ENCODE measurements around the gene RPS6KA1.

The RPS6KA1 gene

GRCh38 chr1:26541816-26542711 lies 12.5 kb downstream of the RPS6KA1 start:
- TF ChIP-seq, protein P1, sequence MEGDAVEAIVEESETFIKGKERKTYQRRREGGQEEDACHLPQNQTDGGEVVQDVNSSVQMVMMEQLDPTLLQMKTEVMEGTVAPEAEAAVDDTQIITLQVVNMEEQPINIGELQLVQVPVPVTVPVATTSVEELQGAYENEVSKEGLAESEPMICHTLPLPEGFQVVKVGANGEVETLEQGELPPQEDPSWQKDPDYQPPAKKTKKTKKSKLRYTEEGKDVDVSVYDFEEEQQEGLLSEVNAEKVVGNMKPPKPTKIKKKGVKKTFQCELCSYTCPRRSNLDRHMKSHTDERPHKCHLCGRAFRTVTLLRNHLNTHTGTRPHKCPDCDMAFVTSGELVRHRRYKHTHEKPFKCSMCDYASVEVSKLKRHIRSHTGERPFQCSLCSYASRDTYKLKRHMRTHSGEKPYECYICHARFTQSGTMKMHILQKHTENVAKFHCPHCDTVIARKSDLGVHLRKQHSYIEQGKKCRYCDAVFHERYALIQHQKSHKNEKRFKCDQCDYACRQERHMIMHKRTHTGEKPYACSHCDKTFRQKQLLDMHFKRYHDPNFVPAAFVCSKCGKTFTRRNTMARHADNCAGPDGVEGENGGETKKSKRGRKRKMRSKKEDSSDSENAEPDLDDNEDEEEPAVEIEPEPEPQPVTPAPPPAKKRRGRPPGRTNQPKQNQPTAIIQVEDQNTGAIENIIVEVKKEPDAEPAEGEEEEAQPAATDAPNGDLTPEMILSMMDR (IDR thresholded peaks at IDR 0.05; ENCODE audit: control insufficient read depth, insufficient read depth, low read depth, low read length, missing control alignments), result peak; percentile 27
- DNase-seq (ENCODE audit: low read depth), result peak; percentile 72
- H3K4me3 ChIP-seq (ENCODE audit: control insufficient read depth, low read depth, low read length), result no peak overlapping the region

DNA sequence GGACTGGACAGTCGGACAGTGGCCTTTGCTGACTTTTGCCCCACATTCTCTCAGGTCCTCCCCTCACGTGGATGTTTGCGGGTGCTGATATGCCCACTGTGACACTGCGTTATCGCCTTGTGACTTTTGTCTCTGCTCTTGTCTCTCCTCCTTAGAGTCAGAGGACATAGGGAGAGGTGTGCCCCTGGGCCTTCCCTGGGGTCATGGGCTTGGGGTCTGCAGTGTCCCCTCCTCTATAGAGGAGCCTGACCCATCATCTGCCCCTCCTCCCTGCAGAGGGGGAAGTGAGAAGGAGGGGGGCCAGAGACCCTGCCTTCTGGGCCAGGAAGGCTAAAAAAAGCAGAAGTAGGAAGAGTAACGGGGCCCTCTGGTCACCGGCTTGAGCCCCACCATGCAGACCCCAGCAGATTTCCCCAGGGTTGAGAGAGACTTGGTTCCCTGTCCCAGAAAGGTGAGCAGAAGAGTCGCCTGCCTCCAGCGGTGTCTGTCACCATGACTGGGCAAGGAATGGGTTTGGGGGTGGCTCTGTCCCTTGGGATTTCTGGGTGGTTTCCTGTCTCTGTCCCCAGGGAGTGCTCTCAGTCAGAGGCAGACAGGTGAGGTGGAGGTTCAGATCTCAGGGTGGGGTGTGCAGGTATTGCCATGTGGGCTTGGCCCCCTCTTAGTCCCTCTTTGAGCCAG lies 13.3 kb downstream of the RPS6KA1 start:
- no peak overlapping the region for H3K4me3 ChIP-seq (ENCODE audit: control insufficient read depth, low read depth, low read length)
- TF ChIP-seq, protein P1 (IDR thresholded peaks at IDR 0.05; ENCODE audit: control insufficient read depth, insufficient read depth, low read depth, low read length, missing control alignments), result no peak
- no peak for DNase-seq (ENCODE audit: low read depth)

DNA sequence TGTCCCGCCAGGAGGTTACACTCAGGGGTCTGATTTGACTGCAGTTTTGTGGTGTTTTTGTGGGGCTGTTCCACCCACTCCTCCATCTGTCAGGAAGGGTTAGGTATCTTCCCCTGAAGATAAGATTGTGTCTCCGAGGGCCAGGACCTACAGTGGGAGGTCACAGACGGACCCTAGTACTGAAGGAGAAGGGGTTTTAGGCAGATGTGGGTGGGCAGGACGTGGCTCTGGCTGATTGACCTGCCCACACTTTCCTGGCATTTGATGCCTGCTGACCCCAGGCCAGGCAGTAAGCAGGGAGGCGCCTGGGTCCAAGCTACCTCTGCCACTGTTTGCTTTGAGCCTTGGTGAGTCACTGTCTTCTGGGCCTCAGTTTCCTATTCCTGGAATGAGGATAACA lies 13.9 kb downstream of the RPS6KA1 start:
- TF ChIP-seq, protein P1 (IDR thresholded peaks at IDR 0.05; ENCODE audit: control insufficient read depth, insufficient read depth, low read depth, low read length, missing control alignments), result no peak
- DNase-seq (ENCODE audit: low read depth), result no peak
- no peak overlapping the region for H3K4me3 ChIP-seq (ENCODE audit: control insufficient read depth, low read depth, low read length)

- no peak for DNase-seq (ENCODE audit: low read depth)
- TF ChIP-seq, protein P1 (IDR thresholded peaks at IDR 0.05; ENCODE audit: control insufficient read depth, insufficient read depth, low read depth, low read length, missing control alignments), result no peak
- H3K4me3 ChIP-seq (ENCODE audit: control insufficient read depth, low read depth, low read length), result no peak overlapping the region
Observed at GRCh38 chr1:26544126-26544525, 14.6 kb downstream of the RPS6KA1 start.

DNA sequence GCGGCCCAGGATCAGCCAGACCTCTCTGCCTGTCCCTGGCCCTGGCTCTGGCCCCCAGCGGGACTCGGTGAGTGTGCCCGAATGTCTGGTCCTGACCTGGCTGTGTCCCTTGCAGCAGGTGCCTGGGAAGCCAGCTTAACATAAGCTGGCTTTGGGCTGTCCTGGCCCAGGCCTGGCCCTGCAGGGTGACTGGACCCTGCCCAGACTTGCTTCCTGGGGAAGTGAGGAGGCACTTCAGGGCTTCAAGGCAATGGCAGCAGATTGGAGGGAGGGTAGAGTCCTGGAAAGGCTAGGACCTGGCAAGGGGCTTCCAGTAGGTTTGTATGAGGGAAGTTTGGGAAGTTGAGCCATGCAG lies 16.4 kb downstream of the RPS6KA1 start:
- no peak overlapping the region for H3K4me3 ChIP-seq (ENCODE audit: control insufficient read depth, low read depth, low read length)
- TF ChIP-seq, protein P1 (IDR thresholded peaks at IDR 0.05; ENCODE audit: control insufficient read depth, insufficient read depth, low read depth, low read length, missing control alignments), result no peak
- no peak for DNase-seq (ENCODE audit: low read depth)

DNA sequence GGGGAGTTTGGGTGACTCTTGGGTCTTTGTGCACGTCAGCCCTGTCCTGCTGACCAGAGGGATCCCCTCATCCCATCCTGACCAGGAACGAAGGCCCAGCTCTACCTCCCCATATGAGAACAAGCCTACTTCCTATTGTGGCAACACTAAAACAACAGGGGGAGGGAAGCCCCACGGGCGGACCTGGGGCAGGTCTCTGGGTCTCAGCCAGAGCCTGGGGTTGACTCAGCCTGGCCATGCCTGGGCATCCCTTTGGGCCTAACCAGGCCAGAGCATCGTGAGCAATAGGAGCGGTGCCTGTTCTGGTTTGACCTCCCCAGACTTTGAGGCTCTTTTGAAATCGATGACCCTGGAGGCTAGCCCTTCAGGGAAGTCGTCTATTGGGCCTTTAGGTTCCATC lies 16.8 kb downstream of the RPS6KA1 start:
- H3K4me3 ChIP-seq (ENCODE audit: control insufficient read depth, low read depth, low read length), result no peak overlapping the region
- TF ChIP-seq, protein P1 (IDR thresholded peaks at IDR 0.05; ENCODE audit: control insufficient read depth, insufficient read depth, low read depth, low read length, missing control alignments), result no peak
- no peak for DNase-seq (ENCODE audit: low read depth)

Measured in AG09309 (cell line).